Eye (tissue), 1 donor: ENCODE results near the gene BMP5.

Experiments
- DNase-seq: peaks from one replicate; pipeline ENCODE4 v3.0.0-alpha.2; 2015

Gene BMP5

GRCh38 chr6:55870181-55870813 lies 5.1 kb downstream of the BMP5 start:
- no peak for DNase-seq

- no peak for DNase-seq
Observed at GRCh38 chr6:55869674-55870073, 5.7 kb downstream of the BMP5 start.

GRCh38 chr6:55868771-55869479 lies 6.5 kb downstream of the BMP5 start:
- DNase-seq: peak; percentile 37

- no peak for DNase-seq
Observed at GRCh38 chr6:55868176-55868575, 7.2 kb downstream of the BMP5 start.

- no peak for DNase-seq
Observed at GRCh38 chr6:55866128-55866527, 9.3 kb downstream of the BMP5 start.

GRCh38 chr6:55853008-55854001 lies 22.1 kb downstream of the BMP5 start:
- no peak for DNase-seq

GRCh38 chr6:55841341-55841740 lies 34.0 kb downstream of the BMP5 start:
- DNase-seq: no peak

GRCh38 chr6:55839080-55839479 lies 36.3 kb downstream of the BMP5 start:
- DNase-seq: no peak

- DNase-seq: no peak
Observed at GRCh38 chr6:55836945-55837344, 38.4 kb downstream of the BMP5 start.

GRCh38 chr6:55836481-55836880 lies 38.9 kb downstream of the BMP5 start:
- no peak for DNase-seq

- DNase-seq: no peak
Observed at GRCh38 chr6:55835220-55835619, 40.2 kb downstream of the BMP5 start.

- no peak for DNase-seq
Observed at GRCh38 chr6:55833284-55833683, 42.1 kb downstream of the BMP5 start.

- DNase-seq: no peak
Observed at GRCh38 chr6:55827818-55828522, 47.4 kb downstream of the BMP5 start.

- no peak for DNase-seq
Observed at GRCh38 chr6:55826941-55827340, 48.4 kb downstream of the BMP5 start.

GRCh38 chr6:55825402-55826051 lies 49.9 kb downstream of the BMP5 start:
- DNase-seq: no peak

GRCh38 chr6:55822815-55823214 lies 52.6 kb downstream of the BMP5 start:
- no peak for DNase-seq

GRCh38 chr6:55822005-55822404 lies 53.4 kb downstream of the BMP5 start:
- no peak for DNase-seq

- no peak for DNase-seq
Observed at GRCh38 chr6:55820696-55821095, 54.7 kb downstream of the BMP5 start.

- no peak for DNase-seq
Observed at GRCh38 chr6:55819811-55820210, 55.6 kb downstream of the BMP5 start.

- DNase-seq: no peak
Observed at GRCh38 chr6:55818482-55818881, 56.9 kb downstream of the BMP5 start.

GRCh38 chr6:55812509-55812908 lies 62.9 kb downstream of the BMP5 start:
- DNase-seq: no peak

GRCh38 chr6:55811074-55811473 lies 64.3 kb downstream of the BMP5 start:
- DNase-seq: no peak
